Activated effector memory CD4-positive, alpha-beta T cell treated with anti-CD3 and anti-CD28 coated beads, Interleukin-2, amount 50 U/mL, for 16 hours (primary cell): ENCODE measurements around the gene PSMD1.

Experiments
- DNase-seq: peaks from one replicate; pipeline ENCODE4 v3.0.0-alpha.2; 2020

Gene PSMD1

GRCh38 chr2:231036131-231036530 is 20.5 kb upstream of the PSMD1 start:
- DNase-seq, result no peak

DNA sequence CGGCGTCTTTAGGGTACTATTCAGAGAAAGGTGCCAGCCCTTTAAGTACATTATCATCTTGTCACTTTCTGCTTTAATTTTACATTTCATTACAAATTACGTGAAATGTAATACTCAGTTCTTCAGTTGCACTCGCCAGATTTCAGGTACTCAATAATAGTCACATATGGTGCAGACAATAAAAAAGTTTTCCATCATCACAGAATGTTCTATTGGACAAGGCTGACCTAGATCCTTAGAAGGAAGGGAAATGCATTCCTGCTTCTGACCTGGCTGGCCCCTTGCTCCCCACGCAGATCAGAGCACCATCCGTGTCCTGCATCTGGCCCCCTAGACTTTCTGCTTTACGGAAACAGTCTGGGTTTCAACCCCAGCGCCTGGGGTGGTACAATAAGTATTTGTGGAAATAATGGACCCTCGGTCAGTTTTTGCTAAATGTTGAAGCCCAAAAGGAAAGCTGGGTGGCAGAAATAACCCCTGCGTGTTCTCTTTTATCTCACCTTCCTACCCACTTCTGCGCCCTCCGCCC is 20.0 kb upstream of the PSMD1 start:
- no peak for DNase-seq

GRCh38 chr2:231037202-231037730 is 19.4 kb upstream of the PSMD1 start, which contains the start of gene C2orf72:
Gene C2orf72 (plus strand): TSS chr2:231037523. CDS start chr2:231037566, 43 bp downstream.
- no peak for DNase-seq

DNA sequence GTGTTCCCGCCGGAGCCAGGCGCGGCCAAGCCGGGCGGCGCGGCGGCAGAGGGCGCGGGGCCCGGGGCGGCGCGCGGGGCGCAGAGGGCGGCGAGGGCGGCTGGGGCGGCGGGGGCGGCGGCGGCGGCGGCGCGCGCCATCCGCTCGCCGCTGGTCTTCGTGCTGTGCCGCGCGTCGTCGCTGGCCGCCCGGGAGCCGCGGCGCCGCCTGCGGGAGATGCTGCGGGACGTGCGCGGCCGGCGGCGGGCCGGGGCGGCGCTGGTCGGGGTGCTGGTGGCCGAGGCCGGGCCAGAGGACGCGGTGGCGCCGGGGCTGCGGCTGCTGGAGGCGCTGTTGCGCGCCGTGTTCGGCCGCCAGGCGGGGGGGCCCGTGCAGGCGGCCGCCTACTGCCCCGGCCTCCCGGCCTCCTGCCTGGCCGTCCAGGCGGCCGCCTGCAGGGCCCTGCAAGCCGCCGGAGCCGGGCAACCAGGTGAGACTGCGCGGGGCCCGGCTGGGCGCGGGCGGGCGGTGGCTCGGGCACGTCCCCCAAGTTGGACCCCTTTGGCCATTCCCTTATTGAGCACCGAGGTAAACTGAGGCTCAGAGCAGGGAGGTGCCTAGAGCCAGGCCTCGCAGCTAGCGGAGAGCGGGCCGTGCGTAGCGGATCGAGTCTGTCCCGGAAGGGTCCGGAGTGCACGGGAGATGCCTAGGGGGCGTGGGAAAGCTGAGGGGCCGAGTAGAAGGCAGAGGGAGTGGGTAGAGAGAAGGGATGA is 18.8 kb upstream of the PSMD1 start:
- DNase-seq, result no peak

GRCh38 chr2:231038483-231039293 is 18.0 kb upstream of the PSMD1 start:
- no peak for DNase-seq

GRCh38 chr2:231039294-231039664 is 17.4 kb upstream of the PSMD1 start:
- no peak for DNase-seq

DNA sequence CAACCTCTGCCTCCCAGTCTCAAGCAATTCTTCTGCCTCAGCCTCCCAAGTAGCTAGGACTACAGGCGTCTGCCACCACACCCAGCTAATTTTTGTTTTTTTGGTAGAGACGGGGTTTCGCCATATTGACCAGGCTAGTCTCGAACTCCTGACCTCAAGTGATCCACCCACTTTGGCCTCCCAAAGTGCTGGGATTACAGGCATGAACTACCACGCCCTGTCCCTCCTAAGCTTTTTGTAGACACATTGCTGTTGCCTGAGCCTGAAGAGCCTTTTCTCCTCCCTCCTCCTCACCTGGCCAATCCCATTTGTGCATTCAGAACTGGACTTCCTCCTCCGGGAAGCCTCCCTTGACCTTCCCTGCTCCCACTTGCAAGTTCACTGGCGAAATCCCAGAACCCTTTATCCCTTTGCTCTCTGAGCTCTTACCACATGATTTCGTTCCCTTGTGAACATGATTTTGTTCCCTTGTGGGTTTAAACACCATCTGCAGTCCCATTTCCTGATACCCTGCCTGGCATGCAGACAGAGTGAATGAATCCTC is 16.8 kb upstream of the PSMD1 start:
- DNase-seq, result no peak

DNA sequence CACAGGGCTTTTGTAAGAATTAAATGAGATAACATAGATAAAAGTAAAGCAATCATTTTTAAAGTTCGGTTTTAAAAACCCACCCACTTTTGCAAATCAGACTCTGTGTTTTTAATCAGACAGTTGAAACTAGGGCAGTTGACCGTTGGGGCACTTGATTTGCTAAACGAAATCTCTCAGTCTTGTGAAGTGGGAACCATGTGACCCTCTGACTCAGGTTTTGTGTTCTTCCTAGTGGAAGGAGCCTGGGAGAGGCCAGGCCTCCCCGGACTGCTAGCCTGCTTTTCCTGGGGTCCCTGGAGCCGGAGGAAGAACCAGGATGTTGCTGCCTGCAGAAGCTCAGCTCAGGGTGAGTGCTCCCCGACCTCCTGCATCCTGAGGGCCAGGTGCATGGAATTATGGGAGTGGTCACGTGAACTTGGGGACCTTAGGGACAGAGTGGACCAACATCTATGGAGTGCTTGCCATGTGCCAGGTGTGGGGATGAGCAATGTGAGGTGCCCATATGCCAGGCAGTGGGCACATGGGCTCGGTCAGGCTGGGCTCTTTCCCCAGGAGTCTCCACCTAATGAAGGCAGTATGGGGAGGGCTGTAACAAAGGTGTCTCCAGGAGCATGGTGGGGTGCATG is 15.5 kb upstream of the PSMD1 start:
- DNase-seq, result no peak

GRCh38 chr2:231043796-231044195 is 12.9 kb upstream of the PSMD1 start:
- no peak for DNase-seq

GRCh38 chr2:231046916-231047273 is 9.8 kb upstream of the PSMD1 start:
- DNase-seq, result no peak

DNA sequence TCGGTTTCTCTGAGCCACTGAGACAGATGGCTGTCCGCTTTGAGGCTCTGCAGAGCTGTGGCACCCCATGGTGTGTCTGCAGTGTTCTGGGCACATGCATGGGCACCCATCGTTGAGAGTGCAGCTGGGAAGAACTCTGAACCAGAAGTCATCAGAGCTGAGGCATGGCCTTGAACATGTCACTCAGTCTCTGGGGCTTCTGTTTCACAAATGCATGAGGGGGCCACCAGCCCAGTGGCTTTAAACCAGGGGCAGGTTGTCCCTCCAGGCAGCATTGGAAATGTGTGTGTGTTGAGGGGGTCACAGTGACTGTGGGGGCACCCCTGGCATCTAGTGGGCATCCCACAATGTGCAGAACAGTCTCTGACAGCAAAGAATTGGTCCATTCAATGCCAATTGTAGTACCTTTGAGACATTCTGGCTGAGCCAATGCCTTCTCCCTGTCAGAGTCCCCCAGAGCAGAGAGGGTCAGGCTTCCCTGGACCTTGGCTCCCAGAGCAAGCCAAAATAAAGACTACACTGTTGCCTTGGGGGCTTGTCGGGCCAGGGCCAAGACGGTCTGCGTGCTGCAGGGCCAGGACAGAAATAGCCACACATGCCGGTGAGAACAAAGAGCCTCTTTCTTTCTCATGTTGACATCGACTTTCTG is 9.3 kb upstream of the PSMD1 start:
- no peak for DNase-seq

DNA sequence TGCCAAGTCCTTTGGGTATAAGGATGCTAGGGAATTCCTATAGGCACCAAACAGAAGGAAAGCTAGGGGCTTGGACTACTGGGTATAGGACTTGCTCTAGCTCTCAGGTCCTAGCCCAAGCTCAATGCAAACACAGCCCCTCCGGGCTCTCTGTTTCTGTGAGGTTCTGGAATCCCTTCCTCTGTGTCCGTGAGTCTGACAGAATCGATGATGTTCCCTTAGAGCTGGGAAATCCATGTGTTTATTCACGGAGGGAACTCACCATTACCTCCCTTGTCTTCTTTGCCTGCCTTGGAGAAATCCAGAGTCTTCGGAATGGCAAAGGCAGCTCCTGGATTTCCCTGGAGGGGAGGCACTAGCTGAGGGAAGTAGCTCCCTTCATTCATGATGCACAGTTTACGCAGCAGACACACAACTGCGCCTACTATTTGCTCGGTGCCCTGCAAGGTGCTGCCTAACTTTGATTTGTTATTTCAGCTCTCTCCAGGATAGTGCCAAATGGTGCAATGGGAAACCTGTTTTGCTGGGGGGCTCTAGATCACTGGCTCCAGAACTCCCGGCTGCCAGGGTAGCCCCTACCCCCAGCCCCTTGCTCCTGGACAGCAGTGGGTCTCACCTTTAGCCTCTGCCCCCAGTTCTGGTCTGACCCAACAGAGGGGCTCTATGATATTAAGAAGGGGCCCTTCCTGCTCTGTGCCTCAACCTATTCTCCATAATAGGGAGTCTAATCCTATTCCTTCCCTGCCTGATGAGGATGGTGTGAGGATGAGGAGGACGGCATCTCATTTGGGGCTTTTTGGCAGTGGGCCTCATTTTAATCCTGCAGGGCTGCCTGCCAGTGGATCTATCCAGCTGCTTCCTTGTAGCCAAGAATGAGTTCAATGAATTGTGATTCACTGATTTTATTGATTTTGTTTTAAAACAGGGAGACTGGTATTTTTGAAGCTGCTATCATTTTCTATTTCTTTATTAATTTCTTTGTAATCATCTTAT is 8.4 kb upstream of the PSMD1 start:
- no peak for DNase-seq

GRCh38 chr2:231049286-231050017 is 7.2 kb upstream of the PSMD1 start:
- DNase-seq, result no peak

DNA sequence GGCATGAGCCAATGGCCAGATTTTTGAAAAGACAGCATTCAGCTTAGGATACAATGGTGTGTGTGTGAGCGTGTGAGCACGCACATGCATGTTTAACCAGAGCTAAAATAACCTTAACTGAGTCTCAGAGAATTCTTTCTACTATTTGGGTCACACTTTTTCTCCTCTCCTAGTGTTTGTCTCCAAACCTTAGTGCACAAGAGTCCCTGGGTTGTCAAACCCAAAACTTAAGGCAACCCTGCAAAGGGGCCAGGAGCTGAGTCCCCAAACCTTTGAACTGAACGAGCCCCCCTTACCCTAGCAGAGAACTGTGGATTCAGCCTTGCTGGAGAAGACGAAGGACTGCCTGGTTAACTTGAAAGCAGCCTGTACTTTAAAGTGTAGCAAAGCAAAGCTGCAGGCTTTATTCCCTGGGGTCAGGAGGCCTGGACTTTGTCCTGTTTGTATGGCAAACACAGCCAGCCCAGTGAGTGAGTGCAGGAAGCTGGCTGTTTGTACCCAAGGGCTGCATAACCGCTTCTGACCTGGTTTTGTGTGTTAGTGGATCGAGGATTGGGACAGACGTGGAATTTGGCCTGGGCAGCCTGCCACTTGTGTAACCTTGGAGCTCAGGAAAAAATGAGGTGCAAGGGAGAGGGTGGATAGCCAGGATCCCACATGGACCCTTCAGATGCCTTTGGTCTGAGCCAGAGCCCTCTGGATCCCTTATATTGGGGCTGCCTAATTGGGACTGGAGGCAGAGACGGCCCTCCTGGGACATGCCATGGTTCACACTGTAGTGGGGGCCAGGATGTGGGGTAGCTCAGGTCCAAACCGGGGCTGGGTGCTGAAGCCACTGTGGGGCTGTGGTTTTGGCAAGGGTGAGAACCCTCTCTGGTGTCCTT is 6.4 kb upstream of the PSMD1 start:
- DNase-seq, result no peak

- DNase-seq, result no peak
These were observed 5.6 kb upstream of the PSMD1 start for GRCh38 chr2:231051116-231051515.

- DNase-seq, result peak; percentile 94
These were observed 3.9 kb upstream of the PSMD1 start for GRCh38 chr2:231052494-231053451.

- no peak for DNase-seq
These were observed 2.8 kb upstream of the PSMD1 start for GRCh38 chr2:231053846-231054245.

GRCh38 chr2:231057590-231057989 is 923 bp downstream of the PSMD1 start:
- no peak for DNase-seq
